WTC11 (cell line): ENCODE data around the gene SLC22A4. TPM values are rescaled to one million over a fixed set of nuclear protein-coding genes. Genes with fewer than 3 reads are reported as not detected.

Experiments
- ATAC-seq: fragments of 200-7000 bp; cut with Tn5 transposase; 2 replicates; pipeline ENCODE4 v1.10.0; 2021; ENCODE audit warnings: mild to moderate bottlenecking, moderate library complexity
- CTCF ChIA-PET: fragments of 300-600 bp; sonication (Branson Sonifier 250); formaldehyde crosslinking; loops from one replicate; lab custom pipeline; 2021; ENCODE audit warnings: antibody characterized with exemption; lab: Charles Lee
- POLR2A ChIA-PET: fragments of 350-600 bp; sonication (Branson Sonifier 250); formaldehyde crosslinking; loops from one replicate; lab custom pipeline; 2021; ENCODE audit warnings: antibody characterized with exemption; lab: Charles Lee
- DNase-seq: peaks from one replicate; pipeline ENCODE4 v3.0.0; 2021; ENCODE audit warnings: low spot score
- H3K27ac Mint-ChIP-seq: 2 replicates; pipeline ENCODE4 v1.8.0; 2021; ENCODE audit warnings: mixed read lengths
- H3K27me3 Mint-ChIP-seq: 2 replicates; pipeline ENCODE4 v1.8.0; 2021; ENCODE audit warnings: low read depth, mild to moderate bottlenecking, moderate library complexity, mixed read lengths
- H3K36me3 Mint-ChIP-seq: 2 replicates; pipeline ENCODE4 v1.8.0; 2021; ENCODE audit warnings: mixed read lengths
- H3K4me1 Mint-ChIP-seq: 2 replicates; pipeline ENCODE4 v1.8.0; 2022; ENCODE audit warnings: mixed read lengths
- H3K4me3 Mint-ChIP-seq: 2 replicates; pipeline ENCODE4 v1.8.0; 2021; ENCODE audit warnings: mild to moderate bottlenecking, moderate library complexity, mixed read lengths
- H3K9me3 Mint-ChIP-seq: 2 replicates; pipeline ENCODE4 v1.8.0; 2021; ENCODE audit warnings: mixed read lengths
- AR ChIP-seq: fragments of 250-450 bp; sonication (Bioruptor Pico); IDR thresholded peaks from 2 replicates; pipeline ENCODE4 v1.9.0; 2021; ENCODE audit warnings: mild to moderate bottlenecking
- ATF3 ChIP-seq: sonication (generic); formaldehyde crosslinking; conservative IDR thresholded peaks from 2 replicates; pipeline ENCODE4 v1.8.1; 2022; ENCODE audit warnings: mild to moderate bottlenecking, missing genetic modification reagents
- CBFB ChIP-seq: sonication (generic); formaldehyde crosslinking; IDR thresholded peaks from 2 replicates; pipeline ENCODE4 v1.8.1; 2022; ENCODE audit warnings: mild to moderate bottlenecking, low read depth, missing genetic modification reagents
- E2F4 ChIP-seq: sonication (generic); formaldehyde crosslinking; IDR thresholded peaks from 2 replicates; pipeline ENCODE4 v1.8.1; 2022; ENCODE audit warnings: low read depth, mild to moderate bottlenecking, moderate library complexity, missing genetic modification reagents, borderline replicate concordance
- ETV6 ChIP-seq: sonication (generic); formaldehyde crosslinking; IDR thresholded peaks from 2 replicates; pipeline ENCODE4 v1.8.1; 2022; ENCODE audit warnings: mild to moderate bottlenecking, missing genetic modification reagents
- GTF2I ChIP-seq: fragments of 250-450 bp; sonication (Bioruptor Pico); conservative IDR thresholded peaks from 2 replicates; pipeline ENCODE4 v1.4.0; 2021; ENCODE audit warnings: mild to moderate bottlenecking
- HMGA2 ChIP-seq: fragments of 250-450 bp; sonication (Bioruptor Pico); IDR thresholded peaks from 2 replicates; pipeline ENCODE4 v1.4.0; 2021; ENCODE audit warnings: mild to moderate bottlenecking, moderate library complexity
- NFE2L1 ChIP-seq: sonication (generic); formaldehyde crosslinking; IDR thresholded peaks from 2 replicates; pipeline ENCODE4 v1.8.1; 2023; ENCODE audit warnings: missing genetic modification reagents
- NR1H2 ChIP-seq: sonication (generic); formaldehyde crosslinking; IDR thresholded peaks from 2 replicates; pipeline ENCODE4 v1.9.0; 2021; ENCODE audit warnings: mild to moderate bottlenecking, moderate library complexity, missing genetic modification reagents
- RELA ChIP-seq: sonication (generic); formaldehyde crosslinking; IDR thresholded peaks from 2 replicates; pipeline ENCODE4 v1.8.1; 2022; ENCODE audit warnings: missing genetic modification reagents, mild to moderate bottlenecking, borderline replicate concordance
- SMAD3 ChIP-seq: sonication (generic); formaldehyde crosslinking; IDR thresholded peaks from 2 replicates; pipeline ENCODE4 v1.8.0; 2022; ENCODE audit warnings: missing genetic modification reagents, mild to moderate bottlenecking, borderline replicate concordance
- SMAD4 ChIP-seq: sonication (generic); formaldehyde crosslinking; IDR thresholded peaks from 2 replicates; pipeline ENCODE4 v1.8.0; 2022; ENCODE audit warnings: mild to moderate bottlenecking, missing genetic modification reagents
- ZNF232 ChIP-seq: sonication (generic); formaldehyde crosslinking; IDR thresholded peaks from 2 replicates; pipeline ENCODE4 v1.8.0; 2022; ENCODE audit warnings: mild to moderate bottlenecking, missing genetic modification reagents
- ZNF416 ChIP-seq: fragments of 250-450 bp; sonication (Bioruptor Pico); IDR thresholded peaks from 2 replicates; pipeline ENCODE4 v1.9.0; 2021; ENCODE audit warnings: mild to moderate bottlenecking, inconsistent platforms
- total RNA-seq: library from RNA; stranded (reverse); gene quantifications from 3 replicates; pipeline ENCODE4 v1.2.3, GENCODE V29; 2021
- TF ChIP-seq, protein P1 (sequence below): sonication (generic); formaldehyde crosslinking; IDR thresholded peaks from 2 replicates; pipeline ENCODE4 v1.8.1; 2023; ENCODE audit warnings: mild to moderate bottlenecking, missing genetic modification reagents, borderline replicate concordance
- TF ChIP-seq, protein P2 (sequence below): sonication (generic); formaldehyde crosslinking; IDR thresholded peaks from 2 replicates; pipeline ENCODE4 v1.8.1; 2023; ENCODE audit warnings: mild to moderate bottlenecking, missing genetic modification reagents
- TF ChIP-seq, protein P3 (sequence below): fragments of 250-450 bp; sonication (Bioruptor Pico); IDR thresholded peaks from 2 replicates; pipeline ENCODE4 v1.9.0; 2021; ENCODE audit warnings: mild to moderate bottlenecking
- TF ChIP-seq, protein P4 (sequence below): sonication (generic); formaldehyde crosslinking; IDR thresholded peaks from 2 replicates; pipeline ENCODE4 v1.8.0; 2022; ENCODE audit warnings: mild to moderate bottlenecking, missing genetic modification reagents
- TF ChIP-seq, protein P5 (sequence below): sonication (generic); formaldehyde crosslinking; IDR thresholded peaks from 2 replicates; pipeline ENCODE4 v1.8.0; 2022; ENCODE audit warnings: mild to moderate bottlenecking, missing genetic modification reagents

The SLC22A4 gene
- total RNA-seq, 1 experiment from 2014 or later: 0.35 TPM

- H3K4me1 Mint-ChIP-seq: 0 out of 2 replicates have a peak, but pooled peaks cover 5% of the 10 kb centered on the region
- H3K27ac Mint-ChIP-seq: no peak overlapping the region
- TF ChIP-seq, protein P1, sequence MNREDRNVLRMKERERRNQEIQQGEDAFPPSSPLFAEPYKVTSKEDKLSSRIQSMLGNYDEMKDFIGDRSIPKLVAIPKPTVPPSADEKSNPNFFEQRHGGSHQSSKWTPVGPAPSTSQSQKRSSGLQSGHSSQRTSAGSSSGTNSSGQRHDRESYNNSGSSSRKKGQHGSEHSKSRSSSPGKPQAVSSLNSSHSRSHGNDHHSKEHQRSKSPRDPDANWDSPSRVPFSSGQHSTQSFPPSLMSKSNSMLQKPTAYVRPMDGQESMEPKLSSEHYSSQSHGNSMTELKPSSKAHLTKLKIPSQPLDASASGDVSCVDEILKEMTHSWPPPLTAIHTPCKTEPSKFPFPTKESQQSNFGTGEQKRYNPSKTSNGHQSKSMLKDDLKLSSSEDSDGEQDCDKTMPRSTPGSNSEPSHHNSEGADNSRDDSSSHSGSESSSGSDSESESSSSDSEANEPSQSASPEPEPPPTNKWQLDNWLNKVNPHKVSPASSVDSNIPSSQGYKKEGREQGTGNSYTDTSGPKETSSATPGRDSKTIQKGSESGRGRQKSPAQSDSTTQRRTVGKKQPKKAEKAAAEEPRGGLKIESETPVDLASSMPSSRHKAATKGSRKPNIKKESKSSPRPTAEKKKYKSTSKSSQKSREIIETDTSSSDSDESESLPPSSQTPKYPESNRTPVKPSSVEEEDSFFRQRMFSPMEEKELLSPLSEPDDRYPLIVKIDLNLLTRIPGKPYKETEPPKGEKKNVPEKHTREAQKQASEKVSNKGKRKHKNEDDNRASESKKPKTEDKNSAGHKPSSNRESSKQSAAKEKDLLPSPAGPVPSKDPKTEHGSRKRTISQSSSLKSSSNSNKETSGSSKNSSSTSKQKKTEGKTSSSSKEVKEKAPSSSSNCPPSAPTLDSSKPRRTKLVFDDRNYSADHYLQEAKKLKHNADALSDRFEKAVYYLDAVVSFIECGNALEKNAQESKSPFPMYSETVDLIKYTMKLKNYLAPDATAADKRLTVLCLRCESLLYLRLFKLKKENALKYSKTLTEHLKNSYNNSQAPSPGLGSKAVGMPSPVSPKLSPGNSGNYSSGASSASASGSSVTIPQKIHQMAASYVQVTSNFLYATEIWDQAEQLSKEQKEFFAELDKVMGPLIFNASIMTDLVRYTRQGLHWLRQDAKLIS (CRISPR knock-in tag): no peak
- TF ChIP-seq SMAD4 (CRISPR knock-in tag): no peak
- TF ChIP-seq E2F4 (CRISPR knock-in tag): no peak
- TF ChIP-seq NR1H2 (CRISPR knock-in tag): no peak
- TF ChIP-seq CBFB (CRISPR knock-in tag): no peak
- no peak for TF ChIP-seq SMAD3 (CRISPR knock-in tag)
- TF ChIP-seq ETV6 (CRISPR knock-in tag): no peak
- TF ChIP-seq, protein P2, sequence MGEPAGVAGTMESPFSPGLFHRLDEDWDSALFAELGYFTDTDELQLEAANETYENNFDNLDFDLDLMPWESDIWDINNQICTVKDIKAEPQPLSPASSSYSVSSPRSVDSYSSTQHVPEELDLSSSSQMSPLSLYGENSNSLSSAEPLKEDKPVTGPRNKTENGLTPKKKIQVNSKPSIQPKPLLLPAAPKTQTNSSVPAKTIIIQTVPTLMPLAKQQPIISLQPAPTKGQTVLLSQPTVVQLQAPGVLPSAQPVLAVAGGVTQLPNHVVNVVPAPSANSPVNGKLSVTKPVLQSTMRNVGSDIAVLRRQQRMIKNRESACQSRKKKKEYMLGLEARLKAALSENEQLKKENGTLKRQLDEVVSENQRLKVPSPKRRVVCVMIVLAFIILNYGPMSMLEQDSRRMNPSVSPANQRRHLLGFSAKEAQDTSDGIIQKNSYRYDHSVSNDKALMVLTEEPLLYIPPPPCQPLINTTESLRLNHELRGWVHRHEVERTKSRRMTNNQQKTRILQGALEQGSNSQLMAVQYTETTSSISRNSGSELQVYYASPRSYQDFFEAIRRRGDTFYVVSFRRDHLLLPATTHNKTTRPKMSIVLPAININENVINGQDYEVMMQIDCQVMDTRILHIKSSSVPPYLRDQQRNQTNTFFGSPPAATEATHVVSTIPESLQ (CRISPR knock-in tag): no peak
- TF ChIP-seq HMGA2 (CRISPR knock-in tag): no peak
- no peak for TF ChIP-seq ZNF232 (CRISPR knock-in tag)
- TF ChIP-seq AR: no peak
- no peak for TF ChIP-seq GTF2I (CRISPR knock-in tag)
- TF ChIP-seq NFE2L1 (CRISPR knock-in tag): no peak
- TF ChIP-seq, protein P3, sequence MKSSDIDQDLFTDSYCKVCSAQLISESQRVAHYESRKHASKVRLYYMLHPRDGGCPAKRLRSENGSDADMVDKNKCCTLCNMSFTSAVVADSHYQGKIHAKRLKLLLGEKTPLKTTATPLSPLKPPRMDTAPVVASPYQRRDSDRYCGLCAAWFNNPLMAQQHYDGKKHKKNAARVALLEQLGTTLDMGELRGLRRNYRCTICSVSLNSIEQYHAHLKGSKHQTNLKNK (CRISPR knock-in tag): no peak
- no peak for TF ChIP-seq RELA (CRISPR knock-in tag)
- no peak for TF ChIP-seq ATF3 (CRISPR knock-in tag)
- TF ChIP-seq, protein P4, sequence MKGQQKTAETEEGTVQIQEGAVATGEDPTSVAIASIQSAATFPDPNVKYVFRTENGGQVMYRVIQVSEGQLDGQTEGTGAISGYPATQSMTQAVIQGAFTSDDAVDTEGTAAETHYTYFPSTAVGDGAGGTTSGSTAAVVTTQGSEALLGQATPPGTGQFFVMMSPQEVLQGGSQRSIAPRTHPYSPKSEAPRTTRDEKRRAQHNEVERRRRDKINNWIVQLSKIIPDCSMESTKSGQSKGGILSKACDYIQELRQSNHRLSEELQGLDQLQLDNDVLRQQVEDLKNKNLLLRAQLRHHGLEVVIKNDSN: no peak
- TF ChIP-seq ZNF416 (CRISPR knock-in tag): no peak
- TF ChIP-seq, protein P5, sequence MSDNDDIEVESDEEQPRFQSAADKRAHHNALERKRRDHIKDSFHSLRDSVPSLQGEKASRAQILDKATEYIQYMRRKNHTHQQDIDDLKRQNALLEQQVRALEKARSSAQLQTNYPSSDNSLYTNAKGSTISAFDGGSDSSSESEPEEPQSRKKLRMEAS: no peak
- ATAC-seq: no peak
- no peaks in the 10 kb centered on the region for H3K9me3 Mint-ChIP-seq
- ChIA-PET CTCF (interaction anchor here (3.0 to 4.0 kb wide), 2 partner anchors 9 to 24 kb away, joined by 11 to 15 read pairs; no protein-coding TSS in a partner anchor), POLR2A (interaction anchor here (0.6 to 0.7 kb wide), 2 partner anchors 35 to 971 kb away, joined by 3 to 5 read pairs; partner anchors contain the start of gene P4HA2)
- DNase-seq: no peak
- H3K4me3 Mint-ChIP-seq: no peak overlapping the region
- H3K36me3 Mint-ChIP-seq: no peaks in the 10 kb centered on the region
- peaks cover 4% of the 10 kb centered on the region for H3K27me3 Mint-ChIP-seq
Measured at GRCh38 chr5:132262882-132263547, 31.2 kb upstream of the SLC22A4 start.
